SK-N-SH treated with all-trans-retinoic acid at 6 μM for 48 hours (cell line): Measurements from ENCODE around the gene TTC28.

Experiments
- BACH2 ChIP-seq: fragments of 250-450 bp; sonication (Bioruptor Pico); IDR thresholded peaks from 2 replicates; pipeline ENCODE4 v1.9.0; 2021; ENCODE audit warnings: mild to moderate bottlenecking, borderline replicate concordance
- GLIS3 ChIP-seq: fragments of 250-450 bp; sonication (Bioruptor Pico); IDR thresholded peaks from 2 replicates; pipeline ENCODE4 v1.5.0; 2020; ENCODE audit warnings: mild to moderate bottlenecking, moderate library complexity
- OSR1 ChIP-seq: fragments of 250-450 bp; sonication (Bioruptor Pico); IDR thresholded peaks from 2 replicates; pipeline ENCODE4 v1.8.0; 2022; ENCODE audit warnings: moderate library complexity, mild to moderate bottlenecking, inconsistent platforms
- PATZ1 ChIP-seq: fragments of 250-450 bp; sonication (Bioruptor Pico); IDR thresholded peaks from 2 replicates; pipeline ENCODE4 v1.8.0; 2020; ENCODE audit warnings: mild to moderate bottlenecking, moderate library complexity, borderline replicate concordance
- PPARA ChIP-seq: fragments of 250-450 bp; sonication (Bioruptor Pico); IDR thresholded peaks from 2 replicates; pipeline ENCODE4 v1.5.0; 2020; ENCODE audit warnings: mild to moderate bottlenecking, borderline replicate concordance
- RARB ChIP-seq: fragments of 250-450 bp; sonication (Bioruptor Pico); IDR thresholded peaks from 2 replicates; pipeline ENCODE4 v1.8.0; 2021; ENCODE audit warnings: mild to moderate bottlenecking, moderate library complexity
- ZFP3 ChIP-seq: fragments of 250-450 bp; sonication (Bioruptor Pico); IDR thresholded peaks from 2 replicates; pipeline ENCODE4 v1.5.0; 2020; ENCODE audit warnings: mild to moderate bottlenecking, moderate library complexity

- TF ChIP-seq RARB (no peak), ZFP3 (CRISPR knock-in tag) (no peak), BACH2 (CRISPR knock-in tag) (no peak), GLIS3 (CRISPR knock-in tag) (no peak), PPARA (no peak), PATZ1 (CRISPR knock-in tag) (no peak), OSR1 (CRISPR knock-in tag) (no peak)
Measured at GRCh38 chr22:28477556-28477955, 202.1 kb downstream of the TTC28 start.
